NT2/D1 (cell line): Measurements from ENCODE around the gene CCNC.

Experiments
- SUZ12 ChIP-seq: IDR thresholded peaks from 2 replicates; pipeline ENCODE4 v1.6.1; 2011; ENCODE audit not compliant: insufficient read length, insufficient read depth; ENCODE audit errors: extremely low read depth
- YY1 ChIP-seq: IDR thresholded peaks from 2 replicates; pipeline ENCODE4 v1.6.1; 2011; ENCODE audit not compliant: insufficient read length, insufficient read depth

DNA sequence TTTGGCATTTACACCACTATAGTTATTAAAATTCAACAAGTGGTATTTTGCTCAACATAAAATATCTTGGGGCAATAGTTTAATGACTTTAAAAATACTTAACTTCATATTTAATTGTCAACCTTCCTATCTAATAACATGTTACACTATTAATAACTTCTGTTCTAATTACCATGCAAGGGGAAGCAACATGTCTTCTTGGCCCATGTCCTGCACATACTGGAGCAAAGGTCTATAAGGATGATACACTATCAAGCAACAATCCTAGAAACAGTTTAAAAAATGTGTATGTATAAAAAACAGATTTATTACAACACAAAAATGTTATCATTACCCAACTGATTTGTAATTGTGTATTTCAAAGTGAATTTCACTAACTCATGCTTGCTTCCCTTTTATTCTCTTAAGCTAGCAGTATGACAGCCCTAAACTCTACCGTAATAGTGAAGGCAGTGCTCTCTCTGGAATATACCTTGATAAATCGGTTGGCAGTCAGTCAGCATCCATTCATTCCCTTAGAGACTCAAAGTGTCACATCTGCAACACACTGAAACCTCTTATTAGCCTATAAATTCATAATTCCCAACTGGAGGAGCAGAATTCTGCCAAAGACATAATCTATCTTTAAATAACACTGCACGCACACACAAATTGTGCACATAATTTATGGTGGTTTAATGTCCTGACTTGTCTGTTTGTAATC, 18.3 kb downstream of the CCNC start:
- no peak for TF ChIP-seq SUZ12
- TF ChIP-seq YY1: no peak
